ENCODE results near the gene AGMO.

Gene AGMO

GRCh38 chr7:15236952-15237351 is 324.9 kb downstream of the AGMO start:
- no peak for DNase-seq (ENCODE audit: low read depth, low spot score)

GRCh38 chr7:15234431-15234830 is 327.4 kb downstream of the AGMO start:
- DNase-seq (ENCODE audit: low read depth, low spot score): no peak

- DNase-seq (ENCODE audit: low read depth, low spot score): no peak
These were observed 333.0 kb downstream of the AGMO start for GRCh38 chr7:15228831-15229230.

- DNase-seq (ENCODE audit: low read depth, low spot score): no peak
These were observed 335.8 kb downstream of the AGMO start for GRCh38 chr7:15225981-15226380.

GRCh38 chr7:15219758-15220157 is 342.1 kb downstream of the AGMO start:
- no peak for DNase-seq (ENCODE audit: low read depth, low spot score)

GRCh38 chr7:15218261-15218660 is 343.6 kb downstream of the AGMO start:
- no peak for DNase-seq (ENCODE audit: low read depth, low spot score)

GRCh38 chr7:15215616-15216015 is 346.2 kb downstream of the AGMO start:
- DNase-seq (ENCODE audit: low read depth, low spot score): peak; percentile 8

- DNase-seq (ENCODE audit: low read depth, low spot score): no peak
These were observed 346.8 kb downstream of the AGMO start for GRCh38 chr7:15214976-15215375.

- DNase-seq (ENCODE audit: low read depth, low spot score): no peak
These were observed 348.7 kb downstream of the AGMO start for GRCh38 chr7:15213093-15213492.

- DNase-seq (ENCODE audit: low read depth, low spot score): no peak
These were observed 352.4 kb downstream of the AGMO start for GRCh38 chr7:15209429-15209828.

GRCh38 chr7:15204421-15204820 is 357.4 kb downstream of the AGMO start:
- no peak for DNase-seq (ENCODE audit: low read depth, low spot score)

- peak; percentile 42 for DNase-seq (ENCODE audit: low read depth, low spot score)
These were observed 362.3 kb downstream of the AGMO start for GRCh38 chr7:15199482-15199881.

GRCh38 chr7:15197042-15197977 is 364.5 kb downstream of the AGMO start:
- no peak for DNase-seq (ENCODE audit: low read depth, low spot score)

- DNase-seq (ENCODE audit: low read depth, low spot score): no peak
These were observed 383.8 kb downstream of the AGMO start for GRCh38 chr7:15178065-15178464.

- DNase-seq (ENCODE audit: low read depth, low spot score): no peak
These were observed 385.7 kb downstream of the AGMO start for GRCh38 chr7:15176089-15176488.

GRCh38 chr7:15175152-15175551 is 386.7 kb downstream of the AGMO start:
- no peak for DNase-seq (ENCODE audit: low read depth, low spot score)

- no peak for DNase-seq (ENCODE audit: low read depth, low spot score)
These were observed 387.3 kb downstream of the AGMO start for GRCh38 chr7:15174485-15174884.

- DNase-seq (ENCODE audit: low read depth, low spot score): no peak
These were observed 393.3 kb downstream of the AGMO start for GRCh38 chr7:15168489-15168888.

GRCh38 chr7:15167912-15168311 is 393.9 kb downstream of the AGMO start:
- no peak for DNase-seq (ENCODE audit: low read depth, low spot score)

- DNase-seq (ENCODE audit: low read depth, low spot score): no peak
These were observed 395.2 kb downstream of the AGMO start for GRCh38 chr7:15166620-15167019.

GRCh38 chr7:15159261-15159660 is 402.6 kb downstream of the AGMO start:
- DNase-seq (ENCODE audit: low read depth, low spot score): no peak

- DNase-seq (ENCODE audit: low read depth, low spot score): no peak
These were observed 403.5 kb downstream of the AGMO start for GRCh38 chr7:15158141-15158810.

Data from astrocyte of the hippocampus (primary cell).